HEK293 (cell line): ENCODE results near the gene CNTN4.

Experiments
- ZBTB7A ChIP-seq: fragments of 450-650 bp; formaldehyde crosslinking; IDR thresholded peaks from 2 replicates; pipeline ENCODE4 v1.5.1; 2016; ENCODE audit warnings: low read depth, missing biosample characterization, missing genetic modification characterization
- TF ChIP-seq, protein P1 (sequence below): fragments of 450-650 bp; formaldehyde crosslinking; IDR thresholded peaks from 2 replicates; pipeline ENCODE4 v1.5.1; 2016; ENCODE audit warnings: missing biosample characterization, missing genetic modification characterization

DNA sequence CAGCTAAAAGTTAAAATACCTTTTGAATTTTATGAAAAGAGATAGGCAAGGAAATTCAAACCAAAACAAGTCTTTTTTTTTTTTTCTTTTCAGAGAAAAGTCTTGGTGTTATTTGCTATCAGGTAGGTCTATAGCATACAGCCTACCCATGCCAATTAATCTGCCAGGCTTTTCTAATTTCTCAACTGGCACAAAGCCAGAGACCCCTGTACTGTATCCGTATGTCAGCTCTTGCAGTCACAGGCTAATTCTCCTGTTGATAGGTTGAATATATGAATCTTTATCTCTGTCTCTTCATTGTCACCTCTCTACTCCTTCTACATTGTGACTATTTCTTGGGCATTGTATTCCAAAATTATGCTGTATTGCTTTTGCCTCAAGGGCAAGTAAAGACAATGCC is 878.1 kb downstream of the CNTN4 start:
- TF ChIP-seq, protein P1, sequence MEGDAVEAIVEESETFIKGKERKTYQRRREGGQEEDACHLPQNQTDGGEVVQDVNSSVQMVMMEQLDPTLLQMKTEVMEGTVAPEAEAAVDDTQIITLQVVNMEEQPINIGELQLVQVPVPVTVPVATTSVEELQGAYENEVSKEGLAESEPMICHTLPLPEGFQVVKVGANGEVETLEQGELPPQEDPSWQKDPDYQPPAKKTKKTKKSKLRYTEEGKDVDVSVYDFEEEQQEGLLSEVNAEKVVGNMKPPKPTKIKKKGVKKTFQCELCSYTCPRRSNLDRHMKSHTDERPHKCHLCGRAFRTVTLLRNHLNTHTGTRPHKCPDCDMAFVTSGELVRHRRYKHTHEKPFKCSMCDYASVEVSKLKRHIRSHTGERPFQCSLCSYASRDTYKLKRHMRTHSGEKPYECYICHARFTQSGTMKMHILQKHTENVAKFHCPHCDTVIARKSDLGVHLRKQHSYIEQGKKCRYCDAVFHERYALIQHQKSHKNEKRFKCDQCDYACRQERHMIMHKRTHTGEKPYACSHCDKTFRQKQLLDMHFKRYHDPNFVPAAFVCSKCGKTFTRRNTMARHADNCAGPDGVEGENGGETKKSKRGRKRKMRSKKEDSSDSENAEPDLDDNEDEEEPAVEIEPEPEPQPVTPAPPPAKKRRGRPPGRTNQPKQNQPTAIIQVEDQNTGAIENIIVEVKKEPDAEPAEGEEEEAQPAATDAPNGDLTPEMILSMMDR (tag by site-specific recombination), result no peak
- TF ChIP-seq ZBTB7A, result no peak
